CD4-positive, alpha-beta T cell (primary cell): ENCODE data around the gene COL23A1. TPM values are rescaled to one million over a fixed set of nuclear protein-coding genes. Genes with fewer than 3 reads are reported as not detected.

ENCODE experiments used
- ATAC-seq: fragments of 200-7000 bp; cut with Tn5 transposase; one replicate; pipeline ENCODE4 v1.10.0; 2022; ENCODE audit warnings: mild to moderate bottlenecking; ENCODE audit not compliant: poor library complexity
- CTCF ChIA-PET: fragments of 350-600 bp; sonication (Branson Sonifier 250); formaldehyde crosslinking; loops from one replicate; lab custom pipeline; 2021; ENCODE audit warnings: antibody characterized with exemption, inconsistent platforms; lab: Charles Lee
- POLR2A ChIA-PET: fragments of 350-600 bp; sonication (Branson Sonifier 250); formaldehyde crosslinking; loops from one replicate; lab custom pipeline; 2021; ENCODE audit warnings: antibody characterized with exemption, inconsistent platforms; lab: Charles Lee
- DNase-seq, 14 experiments: peaks; one replicate each; pipeline ENCODE4 v3.0.0-alpha.2; 2013 to 2020; ENCODE audit warnings: mixed read lengths in 2 of 14
- H3K27ac ChIP-seq, 2 donors: one replicate each; pipeline versions ENCODE4 v1.5.1 to v1.7.0; 2013; ENCODE audit warnings: low read length in 2 of 2, low read depth in 1 of 2, mild to moderate bottlenecking in 1 of 2
- H3K27me3 ChIP-seq, 2 experiments: 1 replicate in 1 of 2; 2 replicates in 1 of 2; pipeline versions ENCODE4 v1.6.1 to v1.7.0; 2013; ENCODE audit warnings: low read length in 2 of 2, control low read depth in 1 of 2, mild to moderate bottlenecking in 1 of 2, moderate library complexity in 1 of 2; ENCODE audit not compliant: insufficient read depth in 2 of 2, control insufficient read depth in 1 of 2
- H3K36me3 ChIP-seq: one replicate; pipeline ENCODE4 v1.6.1; 2013; ENCODE audit warnings: low read length, control low read depth; ENCODE audit not compliant: insufficient read depth
- H3K4me1 ChIP-seq: one replicate; pipeline ENCODE4 v1.6.1; 2013; ENCODE audit warnings: low read length, control low read depth; ENCODE audit not compliant: insufficient read depth
- H3K4me3 ChIP-seq: one replicate; pipeline ENCODE4 v1.5.1; 2013; ENCODE audit warnings: mild to moderate bottlenecking, low read length, moderate library complexity
- H3K9me3 ChIP-seq, 2 experiments: 1 replicate in 1 of 2; 2 replicates in 1 of 2; pipeline versions ENCODE4 v1.6.1 to v1.7.0; 2013; ENCODE audit warnings: low read length in 2 of 2, mild to moderate bottlenecking in 2 of 2, control low read depth in 1 of 2, moderate library complexity in 1 of 2; ENCODE audit not compliant: control insufficient read depth in 1 of 2, insufficient read depth in 1 of 2
- H3K27ac Mint-ChIP-seq: one replicate; pipeline ENCODE4 v1.8.0; 2020; ENCODE audit warnings: mixed read lengths
- H3K27me3 Mint-ChIP-seq: one replicate; pipeline ENCODE4 v1.8.0; 2021; ENCODE audit warnings: mixed read lengths
- H3K36me3 Mint-ChIP-seq: one replicate; pipeline ENCODE4 v1.8.0; 2021; ENCODE audit warnings: low read depth, mixed read lengths
- H3K4me1 Mint-ChIP-seq: one replicate; pipeline ENCODE4 v1.8.0; 2021; ENCODE audit warnings: low read depth, mixed read lengths
- H3K4me3 Mint-ChIP-seq: one replicate; pipeline ENCODE4 v1.8.0; 2020; ENCODE audit warnings: mild to moderate bottlenecking, mixed read lengths
- H3K9me3 Mint-ChIP-seq: one replicate; pipeline ENCODE4 v1.8.0; 2020; ENCODE audit warnings: mixed read lengths
- CTCF ChIP-seq: fragments of 200-600 bp; IDR thresholded peaks from one replicate; pipeline ENCODE4 v1.8.0; 2022; ENCODE audit warnings: antibody characterized with exemption, mild to moderate bottlenecking
- intact Hi-C, 2 experiments: fragments of 100-400 bp; cut with DNase I in 1 of 2; cut with micrococcal nuclease in 1 of 2; formaldehyde crosslinking; loops; one replicate each; pipeline versions ENCODE4 v1.15.1 to v1.9.0; 2023 to 2025; cut with DNase I, micrococcal nuclease
- total RNA-seq, 174 experiments: library from RNA in 2 of 174; stranded (reverse) in 2 of 174; gene quantifications; one replicate each; pipeline ENCODE4 v1.2.3 and lab custom pipeline; 2021 to 2026

COL23A1 gene
- total RNA-seq, 2 experiments from 2014 or later = not detected

GRCh38 chr5:178624631-178625546 is 34.7 kb upstream of the COL23A1 start:
- Histone ChIP-seq H3K27ac (no peak overlapping the region), H3K36me3 (peaks cover 36% of the 10 kb centered on the region), H3K4me1 (peaks cover 23% of the 10 kb centered on the region), H3K4me3 (peak overlapping the region; percentile 87), H3K27me3 (no peaks in the 10 kb centered on the region), H3K9me3 (no peaks in the 10 kb centered on the region)
- Mint-ChIP-seq H3K27ac (peak overlapping the region; percentile 96), H3K9me3 (no peaks in the 10 kb centered on the region), H3K27me3 (no peaks in the 10 kb centered on the region), H3K36me3 (peaks cover 48% of the 10 kb centered on the region), H3K4me3 (peak overlapping the region; percentile 95), H3K4me1 (peaks cover 66% of the 10 kb centered on the region)
- DNase-seq (no peak), ATAC-seq (no peak)
- ChIA-PET CTCF (interaction anchor here (0.6 to 1.9 kb wide), 5 partner anchors 8 to 417 kb away, joined by 3 to 6 read pairs (median 3); partner anchors contain the start of gene ZNF354A), POLR2A (interaction anchor here (0.5 to 2.8 kb wide), 5 partner anchors 12 to 926 kb away, joined by 3 to 13 read pairs (median 3); partner anchors contain the start of genes RUFY1 and ZNF354A)
- no peak for TF ChIP-seq CTCF
- intact Hi-C loops = loop anchor here in 1 of 2 experiments (5.0 to 10.0 kb wide), 6 partner anchors 232 to 1867 kb away; partner anchors contain the start of genes CANX, CNOT6, NSD1 and RNF130

GRCh38 chr5:178622679-178623247 is 32.6 kb upstream of the COL23A1 start:
- DNase-seq (no peak), ATAC-seq (no peak)
- ChIA-PET CTCF (interaction anchor here (1.4 to 1.5 kb wide), 2 partner anchors 14 to 33 kb away, joined by 3 to 4 read pairs; partner anchors contain the start of gene COL23A1), POLR2A (interaction anchor here (1.2 kb wide), 1 partner anchor 21 kb away, joined by 3 read pairs; no protein-coding TSS in a partner anchor)
- intact Hi-C loops = loop anchor here in 1 of 2 experiments (5.0 to 10.0 kb wide), 3 partner anchors 932 to 1450 kb away; partner anchors contain the start of genes CANX, RNF130 and RUFY1
- peaks cover 66% of the 10 kb centered on the region for H3K36me3 Mint-ChIP-seq
- no peaks in the 10 kb centered on the region for H3K27me3 Mint-ChIP-seq
- Histone ChIP-seq H3K27ac (no peak overlapping the region), H3K36me3 (peaks cover 57% of the 10 kb centered on the region), H3K9me3 (no peaks in the 10 kb centered on the region), H3K27me3 (no peaks in the 10 kb centered on the region), H3K4me3 (no peak overlapping the region), H3K4me1 (peaks cover 27% of the 10 kb centered on the region)
- H3K27ac Mint-ChIP-seq = peak overlapping the region; percentile 16
- H3K4me1 Mint-ChIP-seq = peaks cover 79% of the 10 kb centered on the region
- peak overlapping the region; percentile 63 for H3K4me3 Mint-ChIP-seq
- no peak for TF ChIP-seq CTCF
- H3K9me3 Mint-ChIP-seq = no peaks in the 10 kb centered on the region

GRCh38 chr5:178619390-178619789 is 29.2 kb upstream of the COL23A1 start:
- no peak overlapping the region for H3K27ac ChIP-seq
- Mint-ChIP-seq H3K27ac (peak overlapping the region; percentile 22), H3K4me1 (peaks cover 76% of the 10 kb centered on the region), H3K4me3 (no peak overlapping the region), H3K9me3 (no peaks in the 10 kb centered on the region), H3K27me3 (no peaks in the 10 kb centered on the region), H3K36me3 (peaks cover 78% of the 10 kb centered on the region)
- no peak for TF ChIP-seq CTCF
- CTCF ChIA-PET = no interaction called here
- no peaks in the 10 kb centered on the region for H3K27me3 ChIP-seq
- no peak for ATAC-seq
- no peak for DNase-seq
- POLR2A ChIA-PET = interaction anchor here (2.1 kb wide), 1 partner anchor 14 kb away, joined by 5 read pairs; no protein-coding TSS in a partner anchor
- intact Hi-C loops = no loop called here
- H3K4me1 ChIP-seq = peaks cover 12% of the 10 kb centered on the region
- H3K9me3 ChIP-seq = no peaks in the 10 kb centered on the region
- no peak overlapping the region for H3K4me3 ChIP-seq
- peaks cover 90% of the 10 kb centered on the region for H3K36me3 ChIP-seq
